ENCODE measurements around the gene SULT1A2. TPM values are rescaled to one million over a fixed set of nuclear protein-coding genes. Genes with fewer than 3 reads are reported as not detected.
A peak's percentile ranks its signal among the peaks of the same experiment; 100 is the strongest.
"Not testable (repeated sequence)": the region's sequence is repeated elsewhere in the genome, so short reads cannot be mapped to it uniquely, and the experiment has no call there.

Gene SULT1A2
- total RNA-seq (1.1 TPM), polyA plus RNA-seq (ENCODE audit: insufficient read depth, low read depth, low replicate concordance) (13.3 TPM)
- long read RNA-seq, donor 1: 0 reads
- long read RNA-seq, donor 2: 0 reads
- long read RNA-seq, donor 3: 0 reads
- long read RNA-seq, donor 4: 0 reads
- long read RNA-seq, donor 5: 0 reads
- long read RNA-seq, donor 6, partial matches to known transcripts: 0 of 1 reads
- long read RNA-seq, donor 6, other reads (novel, unspliced or antisense): 0 of 1 reads
- long read RNA-seq, donor 7, partial matches to known transcripts: 1 of 1 reads
- long read RNA-seq, donor 7, other reads (novel, unspliced or antisense): 0 of 1 reads
- long read RNA-seq, donor 8: 0 reads
- long read RNA-seq, donor 9: 0 reads
- long read RNA-seq, donor 10: 0 reads

DNA sequence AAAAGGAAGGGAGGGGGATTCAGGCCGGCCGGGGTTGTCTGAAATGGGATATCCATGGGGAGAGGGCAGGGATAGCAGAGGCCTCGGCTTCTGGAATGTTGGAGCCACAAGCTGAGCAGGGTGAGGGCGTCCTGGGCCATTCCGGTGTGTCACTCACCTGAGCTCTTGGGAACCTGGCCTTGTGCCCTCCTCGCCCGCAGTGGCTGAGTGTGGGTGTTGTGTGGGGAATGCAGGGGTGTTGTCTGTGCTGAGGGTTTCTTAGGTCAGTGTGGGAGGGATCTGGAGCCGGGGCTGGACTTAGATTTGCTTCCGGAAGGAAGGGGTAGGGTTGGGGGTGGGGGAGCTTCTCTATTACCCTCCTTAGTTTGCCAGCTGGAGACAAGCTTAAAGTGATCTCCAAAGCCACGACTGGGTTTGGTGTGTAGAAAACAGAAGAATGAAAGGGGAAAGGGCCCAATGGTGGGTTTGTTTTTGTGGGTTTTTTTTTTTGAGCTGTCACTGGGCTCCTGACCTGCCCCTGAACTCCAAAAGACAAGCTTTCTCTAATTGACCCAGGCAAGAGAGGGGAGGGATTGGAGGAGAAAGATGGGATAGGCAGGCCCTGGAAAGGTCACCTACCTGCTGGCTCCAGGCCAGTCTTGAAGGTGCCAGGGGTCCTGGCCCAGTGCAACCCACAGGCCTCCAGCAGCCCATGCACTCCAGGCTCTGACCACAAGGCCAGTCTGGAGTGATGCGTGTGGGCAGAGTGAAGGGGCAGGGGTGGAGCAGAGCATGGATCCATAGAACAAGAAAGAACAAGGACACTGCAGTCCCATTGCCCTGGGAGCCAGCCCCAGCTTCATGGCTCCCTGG lies at the start of gene SULT1A2:
Gene SULT1A2 (minus strand): TSS at position 211 of the 852 bp plus-strand sequence. CDS start 1,120 bp downstream, outside the sequence.
- FAIRE-seq (no peak), DNase-seq (peak; percentile 80 to 86 (median 81))
- H3K9me3 ChIP-seq (ENCODE audit: control insufficient read depth in 2 of 3, insufficient read depth in 1 of 3, low read length in 3 of 3): no peaks in the 10 kb centered on the region
- peaks cover 0 to 2% (median 0%) of the 10 kb centered on the region in 3 donors for H3K36me3 ChIP-seq (ENCODE audit: control insufficient read depth in 2 of 3, insufficient read depth in 3 of 3, low read length in 3 of 3)
- peak within 1 kb of the TSS in 1 of 3 donors; percentile 22 for H3K9ac ChIP-seq (ENCODE audit: low read length in 3 of 3)
- intact Hi-C loops (cut with DNase I): no loop called here
- no peak within 1 kb of the TSS for H3K27ac ChIP-seq (ENCODE audit: low read depth in 2 of 2, low read length in 2 of 2)
- TF ChIP-seq, protein P1, sequence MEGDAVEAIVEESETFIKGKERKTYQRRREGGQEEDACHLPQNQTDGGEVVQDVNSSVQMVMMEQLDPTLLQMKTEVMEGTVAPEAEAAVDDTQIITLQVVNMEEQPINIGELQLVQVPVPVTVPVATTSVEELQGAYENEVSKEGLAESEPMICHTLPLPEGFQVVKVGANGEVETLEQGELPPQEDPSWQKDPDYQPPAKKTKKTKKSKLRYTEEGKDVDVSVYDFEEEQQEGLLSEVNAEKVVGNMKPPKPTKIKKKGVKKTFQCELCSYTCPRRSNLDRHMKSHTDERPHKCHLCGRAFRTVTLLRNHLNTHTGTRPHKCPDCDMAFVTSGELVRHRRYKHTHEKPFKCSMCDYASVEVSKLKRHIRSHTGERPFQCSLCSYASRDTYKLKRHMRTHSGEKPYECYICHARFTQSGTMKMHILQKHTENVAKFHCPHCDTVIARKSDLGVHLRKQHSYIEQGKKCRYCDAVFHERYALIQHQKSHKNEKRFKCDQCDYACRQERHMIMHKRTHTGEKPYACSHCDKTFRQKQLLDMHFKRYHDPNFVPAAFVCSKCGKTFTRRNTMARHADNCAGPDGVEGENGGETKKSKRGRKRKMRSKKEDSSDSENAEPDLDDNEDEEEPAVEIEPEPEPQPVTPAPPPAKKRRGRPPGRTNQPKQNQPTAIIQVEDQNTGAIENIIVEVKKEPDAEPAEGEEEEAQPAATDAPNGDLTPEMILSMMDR (IDR thresholded peaks at IDR 0.05; ENCODE audit: borderline replicate concordance, extremely low read depth, insufficient read depth): no peak
- H3K27me3 ChIP-seq (ENCODE audit: control insufficient read depth, insufficient read depth, low read length): no peaks in the 10 kb centered on the region
- H3K4me1 ChIP-seq (ENCODE audit: control insufficient read depth in 2 of 3, insufficient read depth in 2 of 3, low read depth in 1 of 3, low read length in 3 of 3): peaks cover 0 to 8% (median 0%) of the 10 kb centered on the region in 3 donors
- peak within 1 kb of the TSS in 1 of 3 donors; percentile 41 for H3K4me3 ChIP-seq (ENCODE audit: low read length in 3 of 3)

- H3K4me1 ChIP-seq (ENCODE audit: control insufficient read depth in 2 of 3, insufficient read depth in 2 of 3, low read depth in 1 of 3, low read length in 3 of 3); FAIRE-seq; H3K27me3 ChIP-seq (ENCODE audit: control insufficient read depth, insufficient read depth, low read length); intact Hi-C loops (cut with DNase I); H3K9me3 ChIP-seq (ENCODE audit: control insufficient read depth in 2 of 3, insufficient read depth in 1 of 3, low read length in 3 of 3); H3K4me3 ChIP-seq (ENCODE audit: low read length in 3 of 3); H3K36me3 ChIP-seq (ENCODE audit: control insufficient read depth in 2 of 3, insufficient read depth in 3 of 3, low read length in 3 of 3); H3K9ac ChIP-seq (ENCODE audit: low read length in 3 of 3); DNase-seq; H3K27ac ChIP-seq (ENCODE audit: low read depth in 2 of 2, low read length in 2 of 2): not testable (repeated sequence)
These were observed 43.1 kb upstream of the SULT1A2 start for GRCh38 chr16:28639959-28640358.

- H3K9ac ChIP-seq (ENCODE audit: low read length in 3 of 3); H3K27me3 ChIP-seq (ENCODE audit: control insufficient read depth, insufficient read depth, low read length); H3K4me3 ChIP-seq (ENCODE audit: low read length in 3 of 3); intact Hi-C loops (cut with DNase I); FAIRE-seq; H3K27ac ChIP-seq (ENCODE audit: low read depth in 2 of 2, low read length in 2 of 2); H3K4me1 ChIP-seq (ENCODE audit: control insufficient read depth in 2 of 3, insufficient read depth in 2 of 3, low read depth in 1 of 3, low read length in 3 of 3); H3K9me3 ChIP-seq (ENCODE audit: control insufficient read depth in 2 of 3, insufficient read depth in 1 of 3, low read length in 3 of 3); DNase-seq; H3K36me3 ChIP-seq (ENCODE audit: control insufficient read depth in 2 of 3, insufficient read depth in 3 of 3, low read length in 3 of 3): not testable (repeated sequence)
These were observed 41.5 kb upstream of the SULT1A2 start for GRCh38 chr16:28638359-28638758.

DNA sequence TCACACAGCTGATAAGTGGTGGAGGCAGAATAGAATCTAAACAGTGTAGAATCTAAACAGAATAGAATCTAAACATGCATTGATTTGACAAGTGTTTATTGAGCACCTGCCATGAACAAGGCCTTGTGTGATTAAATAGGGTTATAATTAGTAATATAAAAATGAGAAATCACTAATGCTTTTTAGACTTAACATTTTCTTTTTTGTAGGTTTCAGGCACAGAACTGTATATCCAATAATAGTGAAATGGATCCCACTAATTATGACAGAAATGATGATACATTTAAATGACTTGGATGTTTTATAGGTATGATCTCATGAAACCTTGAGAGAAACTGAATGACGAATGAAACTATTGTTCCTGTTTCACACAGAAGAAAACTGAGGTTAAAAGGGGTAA lies 40.9 kb upstream of the SULT1A2 start, which contains the start of gene NPIPB8:
Gene NPIPB8 (plus strand): TSS at position 301 of the 400 bp plus-strand sequence. CDS start 296 bp downstream, outside the sequence.
- H3K36me3 ChIP-seq (ENCODE audit: control insufficient read depth in 2 of 3, insufficient read depth in 3 of 3, low read length in 3 of 3); H3K27ac ChIP-seq (ENCODE audit: low read depth in 2 of 2, low read length in 2 of 2); FAIRE-seq; H3K9me3 ChIP-seq (ENCODE audit: control insufficient read depth in 2 of 3, insufficient read depth in 1 of 3, low read length in 3 of 3); DNase-seq; H3K4me3 ChIP-seq (ENCODE audit: low read length in 3 of 3); H3K9ac ChIP-seq (ENCODE audit: low read length in 3 of 3); intact Hi-C loops (cut with DNase I); H3K4me1 ChIP-seq (ENCODE audit: control insufficient read depth in 2 of 3, insufficient read depth in 2 of 3, low read depth in 1 of 3, low read length in 3 of 3); H3K27me3 ChIP-seq (ENCODE audit: control insufficient read depth, insufficient read depth, low read length): not testable (repeated sequence)

- H3K27me3 ChIP-seq (ENCODE audit: control insufficient read depth, insufficient read depth, low read length); intact Hi-C loops (cut with DNase I); H3K9ac ChIP-seq (ENCODE audit: low read length in 3 of 3); H3K36me3 ChIP-seq (ENCODE audit: control insufficient read depth in 2 of 3, insufficient read depth in 3 of 3, low read length in 3 of 3); DNase-seq; H3K27ac ChIP-seq (ENCODE audit: low read depth in 2 of 2, low read length in 2 of 2); FAIRE-seq; H3K4me3 ChIP-seq (ENCODE audit: low read length in 3 of 3); H3K9me3 ChIP-seq (ENCODE audit: control insufficient read depth in 2 of 3, insufficient read depth in 1 of 3, low read length in 3 of 3); H3K4me1 ChIP-seq (ENCODE audit: control insufficient read depth in 2 of 3, insufficient read depth in 2 of 3, low read depth in 1 of 3, low read length in 3 of 3): not testable (repeated sequence)
These were observed 39.4 kb upstream of the SULT1A2 start for GRCh38 chr16:28636093-28636823.

DNA sequence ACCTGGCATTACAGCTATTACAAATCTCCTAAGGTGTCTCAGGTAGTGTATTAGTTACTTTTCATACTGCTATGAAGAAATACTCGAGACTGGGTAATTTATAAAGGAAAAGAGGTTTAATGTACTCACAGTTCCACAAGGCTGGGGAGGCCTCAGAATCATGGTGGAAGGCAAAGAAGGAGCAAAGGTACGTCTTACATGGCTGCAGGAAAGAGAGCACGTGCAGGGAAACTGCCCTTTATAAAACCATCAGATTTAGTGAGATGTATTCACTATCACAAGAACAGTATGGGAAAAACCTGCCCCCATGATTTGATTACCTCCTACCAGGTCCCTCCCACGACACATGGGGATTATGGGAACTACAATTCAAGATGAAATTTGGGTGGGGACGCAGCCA lies 34.1 kb upstream of the SULT1A2 start:
- H3K4me3 ChIP-seq (ENCODE audit: low read length in 3 of 3); H3K36me3 ChIP-seq (ENCODE audit: control insufficient read depth in 2 of 3, insufficient read depth in 3 of 3, low read length in 3 of 3); H3K27me3 ChIP-seq (ENCODE audit: control insufficient read depth, insufficient read depth, low read length); intact Hi-C loops (cut with DNase I); H3K4me1 ChIP-seq (ENCODE audit: control insufficient read depth in 2 of 3, insufficient read depth in 2 of 3, low read depth in 1 of 3, low read length in 3 of 3); H3K9me3 ChIP-seq (ENCODE audit: control insufficient read depth in 2 of 3, insufficient read depth in 1 of 3, low read length in 3 of 3); DNase-seq; FAIRE-seq; H3K27ac ChIP-seq (ENCODE audit: low read depth in 2 of 2, low read length in 2 of 2); H3K9ac ChIP-seq (ENCODE audit: low read length in 3 of 3): not testable (repeated sequence)
